Measurements from ENCODE around the gene GLMN.
"Not testable (repeated sequence)": the region's sequence is repeated elsewhere in the genome, so short reads cannot be mapped to it uniquely, and the experiment has no call there.

DNA sequence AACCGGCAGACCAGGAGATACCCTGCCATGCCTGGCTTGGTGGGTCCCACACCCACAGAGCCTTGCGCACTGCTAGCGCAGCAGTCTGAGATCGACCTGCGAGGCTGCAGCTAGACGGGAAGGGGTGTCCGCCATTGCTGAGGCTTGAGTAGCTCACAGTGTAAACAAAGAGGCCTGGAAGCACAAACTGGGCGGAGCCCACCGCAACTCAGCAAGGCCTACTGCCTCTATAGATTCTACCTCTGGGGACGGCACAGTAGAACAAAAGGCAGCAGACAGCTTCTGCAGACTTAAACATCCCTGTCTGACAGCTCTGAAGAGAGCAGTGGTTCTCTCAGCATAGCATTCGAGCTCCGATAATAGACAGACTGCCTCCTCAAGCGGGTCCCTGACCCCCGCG is 19.0 kb downstream of the GLMN start:
- TF ChIP-seq, protein P1, sequence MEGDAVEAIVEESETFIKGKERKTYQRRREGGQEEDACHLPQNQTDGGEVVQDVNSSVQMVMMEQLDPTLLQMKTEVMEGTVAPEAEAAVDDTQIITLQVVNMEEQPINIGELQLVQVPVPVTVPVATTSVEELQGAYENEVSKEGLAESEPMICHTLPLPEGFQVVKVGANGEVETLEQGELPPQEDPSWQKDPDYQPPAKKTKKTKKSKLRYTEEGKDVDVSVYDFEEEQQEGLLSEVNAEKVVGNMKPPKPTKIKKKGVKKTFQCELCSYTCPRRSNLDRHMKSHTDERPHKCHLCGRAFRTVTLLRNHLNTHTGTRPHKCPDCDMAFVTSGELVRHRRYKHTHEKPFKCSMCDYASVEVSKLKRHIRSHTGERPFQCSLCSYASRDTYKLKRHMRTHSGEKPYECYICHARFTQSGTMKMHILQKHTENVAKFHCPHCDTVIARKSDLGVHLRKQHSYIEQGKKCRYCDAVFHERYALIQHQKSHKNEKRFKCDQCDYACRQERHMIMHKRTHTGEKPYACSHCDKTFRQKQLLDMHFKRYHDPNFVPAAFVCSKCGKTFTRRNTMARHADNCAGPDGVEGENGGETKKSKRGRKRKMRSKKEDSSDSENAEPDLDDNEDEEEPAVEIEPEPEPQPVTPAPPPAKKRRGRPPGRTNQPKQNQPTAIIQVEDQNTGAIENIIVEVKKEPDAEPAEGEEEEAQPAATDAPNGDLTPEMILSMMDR (conservative IDR thresholded peaks at IDR 0.05), result not testable (repeated sequence)
- not testable (repeated sequence) for TF ChIP-seq ZFX (IDR thresholded peaks at IDR 0.05)
